Measurements from ENCODE around the gene HES6. TPM values are rescaled to one million over a fixed set of nuclear protein-coding genes. Genes with fewer than 3 reads are reported as not detected.

The HES6 gene
- 3.3 and 4.5 TPM in 2 replicates for total RNA-seq

DNA sequence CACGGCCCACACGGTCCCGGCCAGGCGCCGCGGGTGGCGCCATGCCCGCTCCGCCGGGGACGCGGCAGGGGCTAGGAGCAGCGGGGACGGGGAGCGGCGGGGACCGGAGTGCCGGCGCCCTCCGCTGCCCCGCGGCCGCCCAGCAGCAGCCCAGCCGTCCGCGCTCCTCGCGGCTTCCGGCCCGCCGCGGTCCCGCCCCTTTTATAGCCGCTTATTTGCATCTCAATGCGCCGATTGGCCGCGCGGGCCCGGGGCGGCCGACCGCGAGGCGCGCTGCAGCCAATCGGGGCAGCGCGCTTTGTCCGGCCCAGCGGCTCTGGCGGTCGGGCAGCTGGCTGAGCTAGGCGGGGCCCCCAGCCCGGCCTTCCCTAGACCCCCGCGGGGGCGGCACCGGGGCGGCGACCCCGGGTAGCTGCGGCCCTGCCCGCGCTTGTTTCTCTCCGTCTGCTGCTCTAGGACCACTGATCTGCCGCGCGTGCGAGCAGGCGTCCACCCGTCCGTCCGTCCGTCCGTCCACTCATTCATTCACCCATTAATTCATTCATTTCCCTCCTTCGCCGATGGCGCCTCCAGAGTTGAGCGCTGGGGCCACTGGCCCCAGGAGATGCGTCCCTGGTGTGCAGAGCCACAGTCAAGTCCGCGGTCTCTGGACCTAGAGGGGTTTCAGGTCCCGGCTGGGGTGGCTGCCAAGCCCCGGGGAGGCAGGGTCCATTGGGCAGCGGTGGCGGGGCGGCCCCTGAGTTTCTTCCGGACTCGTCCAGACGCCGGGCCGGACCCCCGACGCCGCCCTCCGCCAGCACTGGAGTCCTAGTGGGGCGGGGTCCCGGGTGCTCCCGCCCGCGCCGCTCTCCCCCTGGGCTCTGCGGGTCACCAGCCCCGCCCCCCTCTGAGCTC, at the start of gene HES6:
Gene HES6 (minus strand): TSS at position 176 of the 894 bp plus-strand sequence. CDS start 133 bp downstream, at position 43.

DNA sequence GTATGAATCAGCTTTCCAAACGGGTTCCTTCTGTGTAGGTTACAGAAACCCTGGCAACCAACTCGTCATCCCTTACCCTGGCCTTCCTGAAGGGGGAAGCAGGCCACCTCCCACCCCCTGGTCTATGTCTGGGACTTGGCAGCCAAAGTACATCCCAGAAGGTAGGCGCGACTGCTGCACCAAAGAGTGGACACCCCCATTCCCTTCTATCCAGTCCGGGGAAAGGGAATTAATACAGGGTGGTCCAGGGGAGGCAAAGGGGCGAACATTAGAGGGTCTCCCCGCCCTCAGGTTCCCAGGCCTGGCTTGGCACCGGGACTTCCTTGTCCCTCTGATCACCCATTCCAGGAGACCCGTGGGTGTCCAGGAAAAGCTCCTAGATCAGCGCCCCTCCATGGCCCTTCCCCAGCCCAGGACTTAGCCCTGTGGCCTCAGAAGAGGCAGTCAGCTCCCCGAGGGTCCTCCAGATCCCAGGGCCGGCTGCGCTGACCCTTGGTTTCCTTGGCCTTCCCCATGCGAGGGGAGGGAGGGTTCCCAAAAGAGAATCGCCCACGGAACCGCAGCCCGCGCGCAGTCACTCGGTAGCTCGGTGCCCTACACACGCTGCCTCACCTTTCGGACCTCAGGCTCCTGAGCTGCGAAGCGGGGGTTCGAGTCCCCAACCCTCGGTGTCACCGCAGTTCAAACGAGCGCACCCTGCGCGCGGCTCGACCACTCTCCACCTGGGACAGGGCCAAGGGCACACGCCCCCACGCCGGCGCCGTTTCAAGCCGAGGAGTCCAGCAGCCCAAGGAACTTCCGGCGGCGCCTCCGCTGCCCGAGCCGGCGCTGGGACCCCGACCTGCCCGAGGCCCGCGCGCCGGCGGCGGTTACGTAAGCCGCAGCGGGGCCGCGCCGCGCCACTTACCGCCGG, 48.2 kb upstream of the HES6 start, which contains the start of gene PER2:
Gene PER2 (minus strand): TSS at position 874 of the 913 bp plus-strand sequence. CDS start 10,674 bp downstream, outside the sequence.

DNA sequence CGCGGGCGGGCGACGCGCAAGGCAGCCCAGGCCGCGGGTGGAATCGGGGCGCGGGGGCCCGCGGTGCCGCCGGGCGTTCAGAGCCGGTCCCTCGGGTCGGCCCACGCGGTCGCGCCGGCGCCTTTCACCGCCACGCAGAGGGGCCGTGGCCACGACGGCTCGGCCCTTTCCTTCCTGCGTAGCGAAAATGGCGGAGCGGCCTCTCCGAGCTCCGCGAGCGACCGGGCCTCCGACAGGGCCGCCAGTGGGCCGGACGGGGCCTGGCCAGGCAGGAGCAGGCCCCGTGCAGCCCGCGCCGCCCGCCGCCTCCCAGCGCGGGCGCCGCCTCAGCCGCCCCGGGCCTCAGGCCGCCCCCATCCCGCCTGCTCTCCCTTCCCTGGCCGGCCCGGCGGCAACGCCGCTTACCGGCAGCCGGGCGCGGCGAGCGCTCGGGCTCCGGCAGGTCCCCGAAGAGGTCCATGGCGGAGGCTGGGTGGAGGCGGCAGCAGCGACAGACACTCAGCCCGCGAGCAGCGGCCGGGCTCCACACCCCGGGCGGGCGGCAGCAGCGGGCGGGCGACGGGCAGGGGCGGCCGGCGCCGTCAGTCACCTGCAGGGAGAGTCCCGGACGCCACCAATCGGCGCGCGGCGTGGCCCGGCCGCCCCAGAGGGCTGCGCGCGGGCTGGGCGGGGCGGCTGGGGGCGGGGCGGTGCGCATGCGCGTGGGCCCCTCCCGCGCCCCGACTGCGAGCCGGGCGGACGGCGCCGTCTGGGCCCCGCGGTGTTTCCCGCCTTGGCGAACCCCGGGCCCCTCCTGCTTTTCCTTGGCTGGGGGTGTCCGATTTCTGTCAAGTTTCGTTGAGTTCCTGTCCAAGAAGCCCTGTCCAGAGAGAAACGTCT, 36.5 kb downstream of the HES6 start, which contains the start of gene ILKAP:
Gene ILKAP (minus strand): TSS at position 602 of the 879 bp plus-strand sequence. CDS start 142 bp downstream, at position 460.

Other genes starting within 250 kb of the HES6 start
- 22.4 and 24.3 TPM in 2 replicates for gene SCLY, start 179.0 kb downstream of the HES6 start, total RNA-seq
- gene ESPNL, start 139.7 kb downstream of the HES6 start, total RNA-seq = 0.10 TPM in 1 of 2 replicates, not detected in the other
- not detected in 2 replicates for gene KLHL30, start 101.4 kb downstream of the HES6 start, total RNA-seq
- 1.3 and 1.5 TPM in 2 replicates for gene ERFE, start 81.1 kb downstream of the HES6 start, total RNA-seq
- gene ILKAP, start 36.3 kb downstream of the HES6 start, total RNA-seq = 17.8 and 25.6 TPM in 2 replicates
- 1.3 and 1.8 TPM in 2 replicates for gene PER2, start 48.6 kb upstream of the HES6 start, total RNA-seq
- 4.9 and 5.6 TPM in 2 replicates for gene TRAF3IP1, start 80.5 kb upstream of the HES6 start, total RNA-seq
- gene ASB1, start 186.9 kb upstream of the HES6 start, total RNA-seq = 6.9 and 12.8 TPM in 2 replicates

Data from mammary microvascular endothelial cell (primary cell).